ENCODE results near the gene PGBD1.

The PGBD1 gene

GRCh38 chr6:28266563-28266961 lies 14.8 kb upstream of the PGBD1 start:
- H3K9ac ChIP-seq (ENCODE audit: low read length) = peak overlapping the region; percentile 65
- peaks cover 4% of the 10 kb centered on the region; the same call in 1 of the 2 replicates for H3F3A ChIP-seq (ENCODE audit: insufficient read depth)
- H3K79me2 ChIP-seq (ENCODE audit: insufficient read depth, low read length) = no peaks in the 10 kb centered on the region
- no peaks in the 10 kb centered on the region for H3K27me3 ChIP-seq (ENCODE audit: low read length)
- no peaks in the 10 kb centered on the region for H3K9me3 ChIP-seq (ENCODE audit: insufficient read depth, low read length)
- H3K36me3 ChIP-seq (ENCODE audit: low read length) = no peaks in the 10 kb centered on the region
- H3K4me3 ChIP-seq (ENCODE audit: insufficient read depth, low read length, poor library complexity, severe bottlenecking) = peak overlapping the region; percentile 79
- H2AFZ ChIP-seq (ENCODE audit: low read depth, low read length, severe bottlenecking) = peak overlapping the region; percentile 84
- TF ChIP-seq EZH2phosphoT487 (conservative IDR thresholded peaks at IDR 0.05; ENCODE audit: low read length) = no peak
- TF ChIP-seq, protein P1, sequence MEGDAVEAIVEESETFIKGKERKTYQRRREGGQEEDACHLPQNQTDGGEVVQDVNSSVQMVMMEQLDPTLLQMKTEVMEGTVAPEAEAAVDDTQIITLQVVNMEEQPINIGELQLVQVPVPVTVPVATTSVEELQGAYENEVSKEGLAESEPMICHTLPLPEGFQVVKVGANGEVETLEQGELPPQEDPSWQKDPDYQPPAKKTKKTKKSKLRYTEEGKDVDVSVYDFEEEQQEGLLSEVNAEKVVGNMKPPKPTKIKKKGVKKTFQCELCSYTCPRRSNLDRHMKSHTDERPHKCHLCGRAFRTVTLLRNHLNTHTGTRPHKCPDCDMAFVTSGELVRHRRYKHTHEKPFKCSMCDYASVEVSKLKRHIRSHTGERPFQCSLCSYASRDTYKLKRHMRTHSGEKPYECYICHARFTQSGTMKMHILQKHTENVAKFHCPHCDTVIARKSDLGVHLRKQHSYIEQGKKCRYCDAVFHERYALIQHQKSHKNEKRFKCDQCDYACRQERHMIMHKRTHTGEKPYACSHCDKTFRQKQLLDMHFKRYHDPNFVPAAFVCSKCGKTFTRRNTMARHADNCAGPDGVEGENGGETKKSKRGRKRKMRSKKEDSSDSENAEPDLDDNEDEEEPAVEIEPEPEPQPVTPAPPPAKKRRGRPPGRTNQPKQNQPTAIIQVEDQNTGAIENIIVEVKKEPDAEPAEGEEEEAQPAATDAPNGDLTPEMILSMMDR (IDR thresholded peaks at IDR 0.05; ENCODE audit: insufficient read depth, low read length, poor library complexity, severe bottlenecking) = no peak
- no peak overlapping the region for H3K27ac ChIP-seq (ENCODE audit: low read depth, low read length)
- H4K20me1 ChIP-seq (ENCODE audit: low read depth, low read length) = no peaks in the 10 kb centered on the region
- no peaks in the 10 kb centered on the region for H3K9me2 ChIP-seq (replicated peaks; ENCODE audit: insufficient read depth, low read length)
- peak overlapping the region; percentile 72 for H3K4me2 ChIP-seq (ENCODE audit: low read depth, low read length, poor library complexity, severe bottlenecking)

- peak within 1 kb of the TSS; percentile 28; the same call in 1 of the 2 replicates for H3K27ac ChIP-seq (ENCODE audit: low read depth, low read length)
- peak within 1 kb of the TSS; percentile 79 for H3K4me3 ChIP-seq (ENCODE audit: insufficient read depth, low read length, poor library complexity, severe bottlenecking)
- TF ChIP-seq, protein P1 (IDR thresholded peaks at IDR 0.05; ENCODE audit: insufficient read depth, low read length, poor library complexity, severe bottlenecking) = no peak
- no peak for TF ChIP-seq EZH2phosphoT487 (conservative IDR thresholded peaks at IDR 0.05; ENCODE audit: low read length)
- H3K9ac ChIP-seq (ENCODE audit: low read length) = peak within 1 kb of the TSS; percentile 65
- H3F3A ChIP-seq (ENCODE audit: insufficient read depth) = peaks cover 4% of the 10 kb centered on the region; the same call in 1 of the 2 replicates
- H3K79me2 ChIP-seq (ENCODE audit: insufficient read depth, low read length) = no peaks in the 10 kb centered on the region
- H3K36me3 ChIP-seq (ENCODE audit: low read length) = no peaks in the 10 kb centered on the region
- peak within 1 kb of the TSS; percentile 72 for H3K4me2 ChIP-seq (ENCODE audit: low read depth, low read length, poor library complexity, severe bottlenecking)
- H3K9me2 ChIP-seq (replicated peaks; ENCODE audit: insufficient read depth, low read length) = no peaks in the 10 kb centered on the region
- peak within 1 kb of the TSS; percentile 84 for H2AFZ ChIP-seq (ENCODE audit: low read depth, low read length, severe bottlenecking)
- no peaks in the 10 kb centered on the region for H3K9me3 ChIP-seq (ENCODE audit: insufficient read depth, low read length)
- no peaks in the 10 kb centered on the region for H3K27me3 ChIP-seq (ENCODE audit: low read length)
- H4K20me1 ChIP-seq (ENCODE audit: low read depth, low read length) = no peaks in the 10 kb centered on the region
Observed at GRCh38 chr6:28266962-28267694, 14.2 kb upstream of the PGBD1 start, which contains the start of gene ZSCAN26. Gene ZSCAN26 (plus strand): TSS chr6:28267143. CDS start chr6:28271920, 4,777 bp downstream.

- no peaks in the 10 kb centered on the region for H3K9me3 ChIP-seq (ENCODE audit: insufficient read depth, low read length)
Observed at GRCh38 chr6:28267695-28268059, 13.7 kb upstream of the PGBD1 start.

More at GRCh38 chr6:28267695-28268059, 13.7 kb upstream of the PGBD1 start:
- Histone ChIP-seq H3K36me3 (ENCODE audit: low read length) (no peaks in the 10 kb centered on the region), H3K79me2 (ENCODE audit: insufficient read depth, low read length) (no peaks in the 10 kb centered on the region), H3K9me2 (replicated peaks; ENCODE audit: insufficient read depth, low read length) (no peaks in the 10 kb centered on the region), H3K9ac (ENCODE audit: low read length) (peak overlapping the region; percentile 65), H3F3A (ENCODE audit: insufficient read depth) (peaks cover 4% of the 10 kb centered on the region; the same call in 1 of the 2 replicates), H3K27me3 (ENCODE audit: low read length) (no peaks in the 10 kb centered on the region), H3K4me2 (ENCODE audit: low read depth, low read length, poor library complexity, severe bottlenecking) (peak overlapping the region; percentile 72), H3K27ac (ENCODE audit: low read depth, low read length) (no peak overlapping the region), H4K20me1 (ENCODE audit: low read depth, low read length) (no peaks in the 10 kb centered on the region), H2AFZ (ENCODE audit: low read depth, low read length, severe bottlenecking) (peak overlapping the region; percentile 84), H3K4me3 (ENCODE audit: insufficient read depth, low read length, poor library complexity, severe bottlenecking) (peak overlapping the region; percentile 79)
- no peak for TF ChIP-seq EZH2phosphoT487 (conservative IDR thresholded peaks at IDR 0.05; ENCODE audit: low read length)
- TF ChIP-seq, protein P1 (IDR thresholded peaks at IDR 0.05; ENCODE audit: insufficient read depth, low read length, poor library complexity, severe bottlenecking) = no peak

All from SU-DHL-6 (cell line).